NCI-H2196 (cell line): ENCODE data around the gene C9orf153.
"Not testable (repeated sequence)": the region's sequence is repeated elsewhere in the genome, so short reads cannot be mapped to it uniquely, and the experiment has no call there.

Source experiments
- DNase-seq: peaks from one replicate; lab custom pipeline; 2025; ENCODE audit not compliant: unreplicated experiment; lab: John Stamatoyannopoulos, UW

C9orf153 gene

DNA sequence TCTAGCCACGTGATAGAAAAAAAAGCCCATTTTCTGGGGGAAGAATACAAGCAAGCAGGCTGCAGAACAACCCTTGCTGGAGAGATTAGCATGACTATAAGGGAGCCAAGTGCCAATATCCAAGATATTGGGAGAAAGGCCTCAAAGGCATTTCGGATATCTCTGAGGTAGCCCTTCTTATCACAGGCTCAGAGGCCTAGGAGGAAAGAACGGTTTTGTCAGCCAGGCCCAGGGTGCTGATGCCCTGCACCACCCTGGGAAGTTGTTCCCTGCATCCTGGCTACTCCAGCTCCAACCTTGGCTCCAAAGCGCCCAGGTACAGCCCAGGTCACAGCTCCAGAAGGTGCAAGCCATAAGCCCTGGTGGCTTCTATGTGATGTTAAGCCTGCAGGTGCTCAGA is 66.4 kb downstream of the C9orf153 start:
- DNase-seq: no peak

DNA sequence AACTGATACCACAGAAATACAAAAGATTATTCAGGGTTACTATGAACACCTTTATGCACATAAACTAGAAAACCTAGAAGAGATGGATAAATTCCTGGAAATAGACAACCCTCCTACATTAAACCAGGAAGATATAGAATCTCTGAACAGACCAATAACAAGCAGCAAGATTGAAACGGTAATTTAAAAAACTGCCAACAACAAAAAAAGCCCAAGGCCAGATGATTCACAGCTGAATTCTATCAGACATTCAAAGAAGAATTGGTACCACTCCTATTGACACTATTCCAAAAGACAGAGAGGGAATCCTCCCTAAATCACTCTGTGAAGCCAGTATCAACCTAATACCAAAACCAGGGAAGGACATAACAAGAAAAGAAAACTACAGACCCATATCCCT is 68.8 kb downstream of the C9orf153 start:
- not testable (repeated sequence) for DNase-seq

DNA sequence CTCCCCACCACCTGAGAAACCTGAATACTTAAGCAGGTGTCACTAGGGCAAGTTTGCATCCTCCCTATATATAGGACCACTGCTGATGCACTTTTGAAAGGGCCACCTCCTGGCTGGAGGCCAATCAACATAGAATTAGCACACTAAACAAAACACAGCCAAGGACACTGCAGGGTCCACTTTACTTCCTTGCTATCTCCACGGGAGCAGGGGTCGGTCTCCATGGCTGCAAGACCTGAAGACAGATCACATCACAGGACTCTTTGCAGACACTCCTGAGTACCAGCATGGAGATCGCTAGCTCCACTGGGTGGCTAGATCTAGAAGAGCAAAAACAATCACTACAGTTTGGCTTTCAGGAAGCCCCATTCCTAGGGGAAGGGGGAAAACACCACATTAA is 72.3 kb downstream of the C9orf153 start:
- peak; percentile 25 for DNase-seq

DNA sequence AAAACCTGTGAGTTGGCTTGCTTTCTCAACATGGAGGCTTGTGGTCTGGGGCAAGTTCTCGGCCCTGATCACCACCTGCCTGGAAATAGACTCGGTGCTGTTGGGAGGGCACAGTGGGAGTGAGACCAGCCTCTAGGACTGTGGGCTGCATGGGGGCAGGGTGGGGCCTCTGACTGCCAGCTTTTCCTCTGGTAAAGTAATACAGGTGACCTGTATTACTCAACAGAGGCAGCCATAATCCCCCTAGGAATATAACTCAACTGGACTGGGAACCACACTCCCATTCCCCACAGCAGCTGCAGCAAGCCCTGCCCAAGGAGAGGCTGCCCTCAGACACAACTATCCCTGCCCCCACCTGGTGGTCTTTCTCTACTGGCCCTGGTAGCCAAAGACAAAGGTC is 72.8 kb downstream of the C9orf153 start:
- DNase-seq: no peak

DNA sequence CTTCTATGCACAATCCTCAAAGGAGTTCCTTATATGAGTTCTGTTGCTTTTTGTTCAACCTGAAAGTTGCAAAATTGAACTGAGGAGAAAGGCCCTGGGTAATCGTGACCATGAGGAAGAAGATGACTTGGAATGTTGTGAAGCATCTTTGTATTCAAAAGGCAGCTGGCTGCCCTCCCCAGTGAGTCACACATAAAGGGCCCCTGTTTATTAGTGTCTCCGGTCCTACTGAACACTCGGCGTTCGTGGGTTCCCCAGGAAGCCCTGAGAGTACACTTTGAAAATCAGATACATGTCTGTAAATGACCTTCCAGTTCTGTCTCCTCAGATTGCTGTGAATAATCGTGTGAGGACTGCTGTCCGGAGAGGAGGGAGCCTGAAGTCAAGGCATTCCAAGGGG is 73.6 kb downstream of the C9orf153 start:
- DNase-seq: no peak

DNA sequence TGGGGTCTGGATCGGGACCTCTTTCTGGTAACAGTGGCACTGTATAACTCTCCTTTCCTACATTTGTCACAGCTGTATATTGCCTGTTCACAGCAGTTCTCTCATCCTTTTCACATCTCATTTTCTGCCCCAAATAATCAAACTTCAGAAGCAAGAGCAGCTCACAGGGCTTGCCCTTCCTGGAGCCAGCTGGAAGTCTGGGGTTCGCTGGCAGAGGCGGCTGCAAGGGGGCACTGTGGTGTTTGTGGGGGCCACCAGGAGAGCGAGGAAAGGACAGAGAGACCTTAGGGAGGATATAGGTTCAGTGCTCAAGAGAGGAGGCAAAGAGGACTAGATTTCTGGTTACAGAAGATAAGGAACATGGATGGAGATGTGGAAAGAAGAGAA is 75.3 kb downstream of the C9orf153 start:
- DNase-seq: no peak

DNA sequence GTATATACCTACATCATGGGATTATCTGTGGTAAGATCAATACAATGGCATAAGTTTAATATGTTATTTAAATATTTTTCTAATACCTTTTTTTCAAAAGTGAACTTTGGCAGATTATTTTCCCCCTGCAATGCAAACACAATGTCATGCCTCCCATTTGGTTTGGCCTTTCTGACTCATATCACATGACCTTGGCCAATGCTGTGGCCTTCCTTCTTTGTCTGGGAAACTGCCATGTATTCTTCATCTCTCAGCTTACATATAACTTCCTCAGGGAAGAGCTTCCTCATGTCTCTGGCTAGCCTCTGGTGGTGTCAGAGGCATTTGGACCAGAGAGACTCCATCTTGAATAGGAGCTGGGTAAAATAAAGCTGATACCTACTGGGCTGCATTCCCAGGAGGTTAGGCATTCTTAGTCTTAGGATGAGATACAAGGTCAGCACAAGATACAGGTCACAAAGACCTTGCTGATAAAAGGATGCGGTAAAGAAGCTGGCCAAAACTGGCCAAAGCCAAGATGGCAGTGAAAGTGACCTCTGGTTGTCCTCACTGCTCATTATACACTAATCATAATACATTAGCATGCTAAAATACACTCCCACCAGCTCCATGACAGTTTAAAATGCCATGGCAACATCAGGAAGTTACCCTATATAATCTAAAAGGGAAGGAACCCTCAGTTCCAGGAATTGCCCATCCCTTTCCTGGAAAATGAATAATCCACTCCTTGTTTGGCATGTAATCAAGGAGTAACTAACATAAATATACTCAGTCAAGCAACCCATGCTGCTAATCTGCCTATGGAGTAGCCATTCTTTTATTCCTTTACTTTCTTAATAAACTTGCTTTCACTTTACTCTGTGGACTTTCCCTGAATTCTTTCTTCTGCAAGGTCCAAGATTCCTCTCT is 76.0 kb downstream of the C9orf153 start:
- no peak for DNase-seq

DNA sequence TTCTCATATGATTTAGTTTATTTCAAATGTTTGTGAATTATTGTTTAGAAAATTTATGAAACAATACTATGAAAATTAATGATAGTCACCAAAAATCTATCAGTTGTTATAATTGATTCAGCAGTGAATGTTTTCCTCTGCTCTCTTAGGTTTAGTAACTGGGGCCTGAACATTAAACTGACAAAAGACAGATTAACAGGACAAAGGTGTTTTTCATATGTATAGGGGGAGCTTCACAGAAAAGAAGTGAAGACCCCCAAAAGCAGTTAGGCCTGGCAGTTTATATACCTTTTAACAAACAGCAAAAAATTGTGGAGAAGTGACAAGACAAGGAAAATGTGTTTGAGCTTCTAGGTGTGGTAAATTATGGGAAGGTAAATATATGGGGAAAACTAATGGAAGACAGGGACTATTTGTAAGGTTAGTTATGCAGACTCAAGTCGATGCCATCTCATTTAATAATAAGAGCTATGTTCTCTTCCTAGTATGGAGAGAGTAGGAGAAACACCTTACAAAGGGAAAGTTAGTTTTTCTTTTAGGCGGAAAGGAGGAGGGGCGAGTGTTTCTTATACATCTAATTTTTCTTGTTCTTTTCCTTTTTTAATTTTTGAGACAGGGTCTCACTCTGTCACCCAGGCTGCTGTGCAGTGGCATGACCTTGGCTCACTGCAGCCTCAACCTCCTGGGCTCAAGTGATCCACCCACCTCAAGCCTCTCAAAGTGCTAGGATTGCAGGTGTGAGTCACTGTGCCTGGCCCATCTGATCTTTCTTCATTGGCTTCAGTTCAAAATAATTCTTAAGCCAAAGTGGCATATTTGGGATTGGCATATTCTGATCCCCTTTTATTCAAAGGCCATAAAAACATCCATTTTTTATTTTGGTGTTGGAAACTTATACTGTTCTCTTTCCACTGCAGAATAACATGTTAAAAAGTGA is 77.8 kb downstream of the C9orf153 start:
- DNase-seq: no peak

DNA sequence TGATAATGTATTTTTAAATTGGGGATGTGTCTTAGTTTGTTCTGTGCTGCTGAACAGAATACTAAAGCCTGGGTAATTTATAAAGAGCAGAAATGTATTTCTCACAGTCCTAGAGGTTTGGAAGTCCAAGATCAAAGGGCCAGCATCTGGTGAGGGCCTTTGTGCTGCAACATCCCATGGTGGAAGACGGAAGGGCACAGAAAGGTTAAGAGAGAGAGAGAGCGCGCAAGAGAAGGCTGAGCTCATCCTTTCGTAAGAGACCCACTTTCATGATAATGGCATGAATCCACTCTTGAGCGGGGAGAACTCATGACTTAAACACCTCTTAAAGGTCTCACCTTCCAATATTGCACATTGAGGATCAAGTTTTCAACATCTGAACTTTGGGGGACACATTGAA is 81.0 kb downstream of the C9orf153 start:
- DNase-seq: no peak

DNA sequence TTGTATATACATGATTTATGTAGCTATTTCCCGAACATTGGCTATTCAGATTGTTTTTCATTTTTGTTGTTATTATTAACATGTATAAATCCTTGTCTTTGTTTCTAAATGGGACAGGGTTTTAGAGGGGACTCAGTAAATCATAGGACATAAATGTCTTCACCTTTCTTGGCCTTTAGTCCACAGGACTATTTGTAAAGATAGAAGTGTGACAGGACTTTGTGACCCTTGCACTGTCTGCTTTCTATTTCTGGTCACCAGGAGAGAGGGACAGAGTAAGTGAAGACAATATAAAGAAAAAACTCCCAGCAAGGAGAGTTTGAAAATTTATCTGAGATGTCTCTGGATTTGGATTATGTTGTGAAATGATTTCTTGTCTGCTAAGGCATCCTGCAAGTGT is 81.5 kb downstream of the C9orf153 start:
- no peak for DNase-seq

DNA sequence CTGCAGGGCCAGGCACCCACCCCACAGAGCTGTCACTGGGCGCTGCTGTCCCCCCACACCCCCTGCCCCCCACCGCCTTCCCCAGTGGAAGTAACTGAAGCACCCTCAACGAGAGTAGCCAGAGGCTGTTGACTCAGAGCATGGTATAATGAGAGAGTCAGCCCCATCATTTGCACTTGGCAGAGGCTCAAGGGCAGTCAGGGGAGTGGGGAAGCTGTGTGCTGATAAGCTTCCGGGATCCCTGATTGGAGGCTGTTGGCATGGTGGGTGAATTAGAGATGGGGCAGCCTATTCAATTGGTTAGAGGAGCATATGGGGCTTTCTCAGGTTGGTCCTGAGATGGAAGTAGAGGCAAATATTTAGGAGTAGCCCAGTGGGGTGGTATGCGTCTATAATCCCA is 83.0 kb downstream of the C9orf153 start:
- peak; percentile 69 for DNase-seq

DNA sequence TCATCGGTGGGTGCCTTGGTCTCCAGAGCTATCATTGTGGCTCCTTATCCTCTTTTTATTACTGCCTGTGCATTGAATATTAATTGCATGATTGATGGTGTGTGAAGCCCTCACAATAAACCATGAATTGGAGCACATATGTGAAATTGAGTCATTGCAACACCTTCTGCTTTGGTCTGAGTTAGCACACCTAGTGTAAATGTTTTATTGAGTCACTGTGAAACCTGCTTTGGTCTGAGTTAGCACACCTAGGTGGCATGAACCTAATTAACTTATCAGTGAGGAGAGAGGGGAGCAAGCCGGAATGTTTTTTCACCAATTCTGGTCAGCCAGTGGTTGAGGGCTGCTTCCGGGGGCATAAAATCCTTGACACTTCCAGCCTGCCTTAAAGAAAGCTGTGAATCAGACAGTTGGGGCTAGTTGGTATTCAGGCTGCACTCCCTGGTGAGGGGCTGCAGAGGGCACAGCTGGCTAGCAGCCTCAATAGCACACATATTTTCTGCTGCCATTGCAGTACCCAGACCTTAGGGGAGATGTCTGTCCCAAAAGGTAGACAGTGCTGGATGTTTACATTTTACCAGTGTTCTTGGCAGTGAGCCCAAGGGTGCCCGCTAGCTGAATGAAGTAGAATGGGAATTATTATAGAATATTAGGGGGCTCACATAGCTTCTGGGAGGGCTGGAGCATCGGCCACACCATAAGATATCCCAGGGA is 83.6 kb downstream of the C9orf153 start:
- peak; percentile 40 for DNase-seq

DNA sequence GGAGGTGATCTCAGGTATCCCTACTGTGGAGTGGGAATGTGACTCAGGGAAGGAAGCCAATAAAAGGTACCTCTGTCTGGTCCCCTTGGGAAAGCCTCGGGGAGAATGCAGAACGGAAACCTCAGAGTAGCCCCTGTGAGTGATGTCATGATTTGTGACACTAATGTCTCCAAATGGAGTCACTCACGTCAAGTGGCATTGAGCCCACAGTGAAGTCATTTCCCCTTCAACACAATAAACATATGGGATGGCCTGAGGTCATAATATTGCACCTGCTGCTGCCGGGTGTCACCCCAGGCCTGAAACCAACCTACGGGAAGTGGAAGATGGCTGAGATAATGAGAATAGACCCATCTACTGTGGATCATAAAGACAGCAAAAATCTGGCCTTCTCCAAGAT is 84.2 kb downstream of the C9orf153 start:
- DNase-seq: no peak
